HG03571 (cell line): ENCODE data around the gene FAM131A.

ENCODE experiments used
- ATAC-seq: cut with Tn5 transposase; IDR thresholded peaks from one replicate; pipeline ENCODE4 v1.9.1; 2021; ENCODE audit not compliant: unreplicated experiment

FAM131A gene

DNA sequence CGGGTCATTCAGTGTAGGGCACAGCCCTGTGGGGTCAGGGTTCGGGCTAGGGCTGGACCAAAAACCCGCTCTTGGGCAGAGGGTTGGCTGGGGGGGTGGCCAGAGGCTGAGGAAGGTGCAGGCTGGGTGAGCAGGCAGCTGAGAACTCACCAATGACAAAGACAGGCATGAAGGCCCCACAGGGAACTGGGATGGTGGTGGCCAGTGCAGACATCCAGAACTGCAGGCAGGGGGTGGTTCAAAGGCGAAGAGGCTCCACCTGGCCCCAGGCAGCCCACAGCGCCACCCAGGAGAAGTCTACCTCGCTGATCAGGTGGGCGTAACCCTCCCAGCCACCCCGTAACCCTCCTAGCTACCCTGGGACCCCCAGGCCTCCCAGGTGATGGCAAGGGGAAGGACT, 17.4 kb downstream of the FAM131A start:
- no peak for ATAC-seq

DNA sequence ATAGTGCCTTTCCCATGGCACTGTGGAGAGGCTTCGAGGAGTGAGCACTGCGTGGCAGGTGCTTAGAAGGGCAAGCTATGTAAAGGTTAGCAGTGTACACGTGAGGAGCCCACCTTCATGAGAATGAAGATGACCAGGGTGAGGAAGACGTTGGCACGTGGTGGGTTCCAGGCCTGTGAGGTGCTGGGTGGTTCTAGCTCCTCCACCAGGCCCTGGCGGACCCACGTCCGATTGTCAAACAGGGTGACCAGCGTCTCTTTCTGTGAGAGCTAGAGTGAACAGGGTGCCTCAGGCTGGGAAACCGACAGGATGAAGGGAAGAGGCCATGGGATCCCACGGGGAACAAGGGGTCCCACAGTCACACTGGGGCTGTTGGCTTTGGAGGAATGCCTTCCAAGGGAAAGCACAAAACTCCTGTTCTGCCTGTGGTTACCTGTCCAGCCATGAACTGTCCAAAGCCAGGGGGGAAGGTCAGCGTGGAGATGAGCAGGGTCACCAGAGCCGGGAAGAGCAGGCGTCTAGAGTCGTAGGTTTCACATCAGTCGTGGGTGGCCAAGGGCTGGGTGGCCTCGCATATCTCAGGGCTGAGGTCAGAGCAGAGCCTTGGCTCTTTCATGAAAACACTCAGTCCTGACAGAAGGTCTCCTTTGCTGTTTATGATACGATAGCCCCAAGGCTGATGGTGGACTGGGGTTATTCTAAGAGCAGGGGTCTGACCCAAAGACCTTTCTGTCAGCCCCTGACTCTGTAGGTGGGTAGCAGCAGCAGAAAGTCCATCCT, 18.1 kb downstream of the FAM131A start:
- no peak for ATAC-seq

DNA sequence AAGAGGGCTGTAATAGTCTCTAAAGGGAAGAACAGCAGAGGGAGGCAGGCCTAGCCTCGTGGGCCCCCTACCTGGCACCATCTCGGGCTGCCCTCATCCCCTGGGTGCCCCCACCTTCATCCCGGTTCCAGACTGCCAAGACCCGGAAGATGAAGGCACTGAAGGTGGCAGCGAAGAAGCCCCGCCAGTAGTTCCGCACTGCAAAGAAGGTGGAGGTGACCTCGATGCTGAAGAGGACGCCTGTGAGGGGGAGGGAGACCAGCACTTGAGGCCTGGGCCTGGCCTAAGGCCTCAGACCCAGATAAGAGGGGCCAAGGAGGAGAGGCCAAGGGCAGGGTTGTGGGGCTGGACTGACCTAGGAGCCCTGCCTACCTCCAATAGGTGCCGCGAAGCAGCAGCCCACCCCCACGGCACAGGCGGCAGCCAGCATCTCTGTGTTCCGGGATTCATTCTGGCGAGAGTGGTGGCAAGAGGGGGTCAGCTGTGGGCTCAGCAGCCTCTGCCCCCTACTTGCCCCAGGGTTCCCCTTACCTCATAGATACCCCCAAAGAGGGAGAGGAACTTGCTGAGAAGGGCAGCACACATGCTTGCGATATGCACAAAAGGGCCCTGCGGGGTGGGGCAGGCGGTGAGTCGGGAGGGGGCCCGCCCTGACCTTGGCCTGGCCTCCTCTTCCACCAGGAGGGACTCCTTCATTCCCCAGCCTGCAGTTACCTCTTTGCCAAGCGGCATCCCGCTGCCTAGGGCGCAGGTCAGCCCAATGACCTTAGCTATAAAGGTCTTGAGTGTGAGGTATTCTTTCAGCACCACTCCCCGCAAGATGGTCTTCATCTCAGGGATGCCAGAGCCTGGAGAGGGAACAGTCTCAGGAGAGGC, 20.1 kb downstream of the FAM131A start:
- ATAC-seq: no peak

DNA sequence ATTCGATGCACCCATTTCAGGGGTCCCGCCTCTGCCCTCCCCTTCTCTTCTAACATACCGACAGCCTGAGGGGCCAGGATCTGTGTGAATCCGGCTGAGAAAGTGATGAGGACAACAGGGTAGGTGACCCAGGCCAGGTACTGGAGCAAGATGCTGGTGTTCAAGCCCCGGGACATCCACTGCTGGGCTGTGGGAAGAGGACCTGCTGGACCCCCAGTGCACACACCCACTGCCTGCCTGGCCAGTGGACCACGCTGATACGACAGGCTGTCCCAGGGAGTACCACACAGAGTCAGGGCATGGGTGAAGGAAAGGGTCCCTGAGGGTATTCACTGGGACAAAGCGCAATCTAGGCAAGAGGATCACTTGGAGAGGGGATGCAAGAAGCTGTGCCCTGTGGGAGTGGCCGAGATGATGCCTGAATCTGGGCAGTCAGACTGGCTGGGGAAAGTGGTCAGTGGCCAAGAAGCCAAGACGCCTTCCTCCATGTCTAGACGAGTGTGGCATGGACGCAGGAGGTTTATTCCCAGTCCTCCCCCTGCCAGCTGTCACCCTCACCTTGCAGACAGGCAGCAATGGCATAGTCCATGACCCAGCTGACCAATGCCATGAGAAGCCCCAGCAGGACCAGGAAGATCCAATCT, 20.8 kb downstream of the FAM131A start:
- ATAC-seq: no peak

DNA sequence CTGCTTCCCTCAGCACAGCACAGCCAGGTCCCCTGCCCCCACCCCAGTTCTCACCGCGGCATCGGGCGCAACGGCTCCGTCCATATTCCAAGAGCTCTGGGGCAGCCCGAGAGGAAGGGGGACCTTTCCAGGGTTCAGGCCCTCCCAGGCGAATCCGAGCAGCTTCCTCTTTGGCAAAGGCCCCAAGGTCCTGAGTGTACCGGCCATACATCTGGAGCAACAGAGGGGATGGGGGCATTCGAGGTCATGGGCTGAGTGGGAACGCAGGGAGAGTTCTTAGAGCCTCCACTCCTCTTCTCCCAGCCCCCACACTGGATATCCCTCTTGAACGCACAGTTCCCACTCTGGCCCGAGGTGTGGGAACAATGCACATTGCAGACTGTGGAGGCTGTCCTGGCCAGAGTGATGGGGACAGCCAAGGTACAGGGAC, 21.5 kb downstream of the FAM131A start:
- no peak for ATAC-seq

DNA sequence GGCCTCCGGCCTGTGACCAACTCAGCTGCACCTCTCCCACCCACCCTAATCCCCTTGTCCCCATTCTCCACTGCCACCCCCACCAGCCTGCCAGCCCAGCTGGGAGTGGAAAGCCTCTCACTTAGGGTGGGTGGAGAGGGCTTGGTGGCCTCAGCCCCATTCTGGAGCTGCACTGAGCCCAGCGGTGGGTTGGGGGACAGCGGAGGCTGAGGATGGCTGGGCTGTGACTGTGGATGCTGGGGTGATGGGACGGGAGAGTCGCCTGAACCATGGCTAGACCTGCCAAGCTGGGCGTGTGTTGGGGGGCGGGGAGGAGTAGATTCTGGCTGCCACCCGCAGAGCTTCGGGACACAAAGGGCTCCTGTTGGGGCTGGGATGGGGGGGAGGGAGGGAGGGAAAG, 22.2 kb downstream of the FAM131A start:
- ATAC-seq: no peak

DNA sequence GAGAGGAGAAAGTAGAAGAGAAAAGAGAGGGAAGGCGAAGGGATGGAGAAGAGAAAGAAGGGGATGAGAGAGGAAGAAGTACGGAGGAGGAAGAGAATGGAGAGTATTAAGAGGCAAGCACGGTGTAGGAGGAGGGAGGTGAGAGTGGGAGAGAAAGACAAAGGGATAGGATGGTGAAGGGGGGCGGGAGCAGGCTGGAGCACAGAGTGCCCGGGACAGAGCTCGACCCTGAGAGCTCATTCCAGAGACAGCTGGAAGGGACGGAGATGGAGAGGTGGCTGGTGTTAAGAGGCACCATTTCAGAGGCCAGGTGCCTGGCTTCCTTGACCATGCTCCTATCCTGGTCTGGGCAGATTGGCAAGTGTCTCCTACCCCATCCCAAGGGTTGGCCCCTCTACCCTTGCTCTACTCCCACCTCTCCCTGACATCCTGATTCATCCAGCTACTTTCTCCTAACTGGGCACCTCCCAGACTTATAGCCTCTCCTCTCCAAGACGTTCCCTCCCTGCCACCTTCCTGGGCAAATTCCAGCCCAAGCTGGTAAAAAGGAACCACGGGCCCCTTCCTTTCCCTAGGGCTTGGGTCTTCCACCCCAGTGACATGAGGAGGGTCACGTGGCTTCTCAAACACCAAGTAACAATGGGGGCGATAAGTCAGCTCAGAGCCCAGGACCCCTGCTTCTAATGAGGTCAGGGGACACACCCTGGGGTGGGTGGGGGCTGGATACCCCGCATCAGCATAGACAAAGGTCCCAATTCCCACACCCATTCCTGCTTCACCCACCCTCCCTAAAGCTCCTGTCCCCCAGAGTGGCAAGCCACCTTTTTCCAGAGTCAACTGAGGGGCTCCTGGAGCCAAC, 22.9 kb downstream of the FAM131A start:
- no peak for ATAC-seq

DNA sequence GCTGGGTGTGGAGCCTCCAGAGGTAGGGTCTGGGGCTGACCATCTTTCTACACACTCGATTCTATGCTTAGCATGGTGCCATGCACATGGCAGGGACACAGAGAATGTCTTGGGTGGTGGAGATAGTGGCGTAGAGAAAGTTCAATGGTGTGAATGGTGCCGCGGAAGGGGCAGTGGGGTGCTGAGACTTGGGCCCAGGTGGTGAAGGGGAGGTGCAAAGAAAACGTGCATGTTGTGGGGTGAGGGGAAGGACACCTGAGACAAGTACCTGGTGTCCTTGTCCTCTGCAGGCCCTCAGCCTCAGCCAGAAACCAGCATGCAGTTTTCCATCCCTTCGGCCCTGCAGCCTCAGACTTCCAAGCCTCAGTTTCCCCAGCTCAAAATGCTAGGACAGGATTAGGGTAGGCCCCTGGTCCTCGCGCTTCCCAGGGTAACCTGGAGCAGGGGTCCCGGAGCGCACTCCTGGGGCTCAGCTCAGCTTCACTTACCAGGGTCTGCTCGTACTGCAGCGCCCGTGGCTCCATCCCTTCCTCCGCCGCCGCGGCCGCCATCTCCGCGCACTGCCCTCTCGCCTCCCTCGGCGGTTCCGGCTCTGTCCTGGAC, 23.6 kb downstream of the FAM131A start:
- no peak for ATAC-seq

DNA sequence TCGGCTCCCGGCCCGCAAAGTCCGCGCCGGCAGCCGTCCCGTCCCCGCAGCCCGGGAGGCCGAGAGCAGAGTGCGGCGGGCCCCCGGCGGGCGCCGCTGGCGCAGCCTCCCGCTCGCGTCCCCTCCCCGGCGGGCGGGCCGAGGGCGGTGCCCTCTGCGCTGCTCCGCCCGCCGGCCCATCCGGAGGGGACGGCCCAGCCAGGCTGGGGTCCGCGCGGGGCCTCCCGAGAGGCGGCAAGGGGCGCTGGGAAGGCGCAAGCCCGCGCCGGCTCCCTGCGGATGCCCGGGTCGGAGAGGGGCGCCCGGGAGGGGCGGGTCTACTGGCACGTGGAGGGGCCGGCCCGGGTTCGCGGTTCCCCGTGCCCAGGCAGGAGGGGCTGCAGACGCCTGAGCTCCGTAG, 24.1 kb downstream of the FAM131A start, which contains the start of the genes CLCN2 and POLR2H:
Gene CLCN2 (minus strand): TSS at position 74 of the 400 bp plus-strand sequence. CDS start 126 bp downstream, outside the sequence.
Gene POLR2H (plus strand): TSS at position 179 of the 400 bp plus-strand sequence. CDS start 1,783 bp downstream, outside the sequence.
- ATAC-seq: no peak

DNA sequence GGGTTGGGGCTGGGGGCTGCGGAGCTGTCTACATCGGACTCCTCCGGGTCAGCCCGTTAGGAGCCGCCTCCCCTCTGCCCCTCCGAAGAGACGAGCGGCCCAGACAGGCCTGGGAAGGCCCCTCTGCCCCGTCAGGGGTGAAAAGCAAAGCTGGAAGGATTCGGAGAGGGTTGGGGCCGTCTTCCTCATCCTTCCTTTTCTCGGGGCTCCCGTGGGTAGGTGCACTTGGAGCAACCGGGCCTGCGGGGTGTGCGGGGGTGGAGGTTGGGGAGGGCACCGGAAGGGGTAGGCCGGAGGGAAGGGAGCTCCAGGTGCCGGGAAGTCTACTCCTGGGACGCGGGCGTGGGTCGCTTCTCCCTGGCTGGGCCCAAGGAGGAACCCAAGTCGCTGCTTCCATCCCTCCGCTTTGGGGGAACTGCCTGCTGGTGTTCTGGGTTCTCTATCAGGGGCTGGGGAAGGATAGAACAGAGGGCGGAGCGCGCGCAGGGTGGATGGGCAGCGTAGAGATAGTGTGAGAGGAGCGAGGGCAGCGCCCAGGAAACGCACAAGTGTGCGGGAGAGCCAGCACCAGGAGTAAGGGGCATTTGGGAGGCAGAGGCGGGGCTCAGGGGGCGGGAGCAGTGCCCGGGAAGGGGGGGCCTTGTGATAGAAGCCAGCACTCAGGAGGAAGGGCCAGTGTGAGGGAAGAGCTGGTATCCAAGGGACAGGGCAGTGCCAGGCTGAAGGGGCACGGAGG, 24.7 kb downstream of the FAM131A start:
- peak; percentile 5 for ATAC-seq

DNA sequence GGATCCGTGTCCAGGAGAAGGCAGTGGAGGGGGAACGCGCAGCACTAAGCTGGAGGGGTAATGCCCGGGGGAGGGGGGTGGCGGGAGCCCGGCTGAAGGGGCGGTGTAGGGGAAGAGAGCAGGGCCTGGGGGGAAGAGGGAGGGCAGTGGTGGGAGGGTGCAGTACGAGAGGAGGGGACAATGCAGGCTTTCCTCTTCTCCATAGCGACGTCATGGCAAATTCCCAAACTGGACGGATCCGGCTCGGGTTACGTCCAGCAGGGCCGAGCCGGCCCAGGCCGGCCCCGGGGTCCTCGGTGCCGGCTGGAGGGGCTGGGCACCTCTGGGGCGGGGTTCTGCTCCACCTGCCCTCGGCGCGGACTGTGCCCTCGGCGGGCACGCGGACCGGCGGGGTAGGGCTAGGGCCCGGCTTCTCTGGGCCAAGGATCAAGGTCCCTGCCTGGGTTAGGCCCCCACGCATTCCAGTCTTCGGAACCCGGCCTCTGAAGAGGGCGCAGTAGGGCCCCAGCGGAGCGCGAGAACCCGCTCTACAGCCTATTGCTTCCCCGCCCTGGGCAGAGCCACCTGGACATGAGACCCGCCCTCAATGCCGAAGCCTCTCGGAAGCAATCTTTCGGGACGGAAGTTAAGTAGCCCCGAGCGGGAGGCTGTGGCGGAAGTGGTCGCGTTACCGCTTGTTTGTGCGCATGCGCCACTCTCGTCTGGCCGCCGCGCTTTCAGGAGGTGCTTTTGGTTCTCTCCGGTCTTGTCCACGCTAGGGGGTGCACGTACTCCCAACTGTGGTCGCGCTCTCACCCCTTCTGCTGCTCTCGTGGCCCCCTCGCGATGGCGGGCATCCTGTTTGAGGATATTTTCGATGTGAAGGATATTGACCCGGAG, 25.5 kb downstream of the FAM131A start:
- ATAC-seq: peak; percentile 81

DNA sequence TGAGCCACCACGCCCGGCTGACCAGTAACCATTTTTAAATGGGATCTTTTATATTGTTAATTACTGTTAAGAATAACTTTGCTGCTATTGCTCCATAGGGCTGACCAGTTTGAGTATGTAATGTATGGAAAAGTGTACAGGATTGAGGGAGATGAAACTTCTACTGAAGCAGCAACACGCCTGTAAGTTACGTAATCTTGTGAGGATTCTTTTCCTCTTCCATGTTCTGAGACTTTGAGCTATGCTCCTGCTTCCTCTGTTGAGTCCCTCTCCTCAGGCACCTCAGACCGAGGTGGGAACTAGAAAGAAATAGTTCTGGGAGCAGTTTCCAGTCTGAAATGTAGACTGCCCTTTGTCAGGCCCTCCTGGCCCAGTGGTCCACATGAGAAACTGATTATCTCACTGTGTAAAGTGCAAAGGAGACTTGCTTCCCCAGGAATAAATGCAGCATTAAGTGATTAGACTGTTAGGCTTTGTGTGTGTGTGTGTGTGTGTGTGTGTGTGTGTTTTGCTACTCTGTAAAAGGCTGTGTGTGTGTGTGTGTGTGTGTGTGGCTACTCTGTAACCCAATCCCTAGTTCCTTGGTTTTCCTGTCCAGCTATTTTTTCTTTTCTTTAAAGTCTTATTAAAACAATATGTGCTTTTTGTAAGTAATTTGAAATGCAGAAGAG, 29.4 kb downstream of the FAM131A start:
- no peak for ATAC-seq

DNA sequence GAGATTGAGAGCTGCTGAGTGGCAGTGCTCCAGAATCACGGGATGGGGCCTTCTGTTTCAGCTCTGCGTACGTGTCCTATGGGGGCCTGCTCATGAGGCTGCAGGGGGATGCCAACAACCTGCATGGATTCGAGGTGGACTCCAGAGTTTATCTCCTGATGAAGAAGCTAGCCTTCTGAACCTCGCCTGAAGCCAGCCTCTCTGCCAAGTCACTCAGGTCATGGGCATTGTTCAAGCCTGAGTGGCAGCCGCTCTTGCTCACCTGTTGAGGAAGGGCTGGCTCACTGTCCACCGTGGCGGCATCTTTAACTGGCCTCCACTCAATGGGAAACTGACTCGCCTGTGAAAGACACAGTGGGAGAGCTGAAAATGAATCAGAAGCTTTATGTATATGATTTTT, 30.7 kb downstream of the FAM131A start:
- ATAC-seq: no peak

DNA sequence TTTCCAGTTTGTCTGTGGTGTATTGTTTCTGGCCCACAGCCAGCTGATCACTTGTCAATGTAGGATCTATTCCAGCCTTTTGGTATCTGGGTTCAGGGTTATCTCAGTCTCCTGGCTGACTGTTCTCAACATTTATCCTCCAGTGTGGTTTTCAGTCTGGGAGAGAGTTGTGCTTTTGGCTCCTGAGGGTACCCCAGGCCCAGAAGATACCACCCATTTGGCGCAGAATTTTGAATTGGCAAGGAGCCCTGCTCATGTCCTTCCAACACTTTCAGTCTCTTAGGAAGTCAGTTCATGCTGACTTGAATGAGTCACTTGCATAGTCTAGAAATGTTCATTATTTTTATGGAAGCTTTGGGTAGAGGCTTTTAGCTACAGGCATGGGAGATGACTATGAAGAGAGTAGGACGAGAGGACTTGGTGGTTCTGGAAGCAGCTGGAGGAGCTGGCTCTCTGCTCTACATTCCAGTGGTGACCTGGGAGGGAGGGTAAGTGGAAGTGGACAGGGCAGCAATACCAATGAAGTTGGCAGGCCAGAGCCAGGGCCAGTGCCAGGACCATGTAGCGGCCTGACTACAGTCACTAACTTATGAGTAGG, 31.3 kb downstream of the FAM131A start:
- no peak for ATAC-seq

DNA sequence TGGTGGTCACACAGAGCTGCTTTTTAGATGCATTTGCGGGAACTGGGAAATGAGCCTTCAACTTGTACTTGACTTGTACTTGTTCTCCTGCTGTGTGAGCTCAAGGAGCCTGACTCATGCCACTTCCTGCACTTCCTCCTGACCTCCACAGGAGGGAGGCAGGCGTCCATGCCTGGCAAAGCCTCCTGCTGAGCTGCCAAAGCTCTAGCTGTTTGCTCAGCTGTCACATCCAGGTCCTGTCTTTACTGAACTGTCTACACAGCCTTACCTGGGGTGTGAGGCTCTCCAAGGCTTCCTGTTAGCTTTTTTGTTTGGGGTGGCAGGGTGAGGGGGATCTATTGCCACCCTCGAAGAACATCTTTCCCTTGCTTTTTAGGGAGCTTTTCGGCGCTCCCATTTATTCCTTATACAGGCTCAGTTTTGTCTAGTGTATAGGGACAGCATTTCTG, 34.2 kb downstream of the FAM131A start:
- peak; percentile 76 for ATAC-seq

DNA sequence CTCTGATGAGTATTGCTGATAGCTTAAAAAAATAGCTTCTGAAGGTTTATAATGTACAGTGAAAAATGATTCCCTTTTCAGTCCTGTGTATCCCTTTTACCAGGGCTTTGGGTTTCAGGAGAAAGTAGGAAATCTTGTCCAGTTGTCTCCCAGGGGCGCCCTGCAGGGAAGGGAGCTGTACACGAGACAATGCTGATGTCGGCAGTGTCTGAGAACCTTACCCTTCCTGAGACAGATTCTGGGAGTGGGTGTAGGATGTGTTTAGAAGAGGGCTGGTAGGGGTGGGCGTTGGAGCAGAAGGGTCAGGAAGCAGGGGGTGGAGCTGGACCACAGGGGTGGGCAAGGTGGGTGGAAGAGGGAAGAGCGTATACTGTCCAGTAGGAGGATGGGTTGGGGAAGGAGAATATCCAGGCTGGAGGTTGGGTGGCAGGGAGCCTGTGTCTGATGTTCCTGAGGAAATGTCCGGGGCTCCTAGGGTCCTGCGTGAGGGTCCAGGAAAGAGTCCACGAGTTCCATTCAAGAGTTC, 35.0 kb downstream of the FAM131A start:
- no peak for ATAC-seq

DNA sequence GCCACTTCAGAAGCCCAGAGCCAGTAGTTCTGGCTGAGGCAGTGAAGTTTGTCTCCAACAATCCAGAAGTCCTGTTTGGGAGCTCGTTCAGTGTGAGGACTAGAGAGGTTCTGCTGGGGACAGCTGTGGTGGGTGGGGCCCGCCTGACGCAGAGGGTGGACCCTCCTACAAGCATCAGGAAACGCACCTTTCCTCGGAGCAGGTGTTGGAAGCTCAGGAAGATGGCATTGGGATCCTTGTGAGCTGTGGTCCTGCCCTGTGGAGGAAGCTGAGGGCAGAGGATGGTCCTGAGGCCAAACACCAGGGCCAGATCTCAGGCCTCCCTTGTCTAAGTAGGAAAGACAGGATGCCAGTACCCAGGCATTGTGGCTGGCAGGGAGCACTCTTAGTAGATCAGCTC, 35.5 kb downstream of the FAM131A start:
- no peak for ATAC-seq
